Spleen (tissue), 7 donors: ENCODE data around the gene GLRA2.

ENCODE experiments used
- POLR2AphosphoS5 ChIP-seq, 3 donors: sonication (generic); formaldehyde crosslinking; IDR thresholded peaks; one replicate each; pipeline ENCODE4 v1.5.1; 2017; ENCODE audit warnings: antibody characterized with exemption in 3 of 3
- TF ChIP-seq, protein P1 (sequence below), 11 experiments: fragments of 200-600 bp in 7 of 11; fragments of 450-650 bp in 4 of 11; sonication (generic) in 4 of 11; IDR thresholded peaks in 8 of 11; conservative IDR thresholded peaks in 3 of 11; 1 replicate in 7 of 11; 2 replicates in 4 of 11; pipeline versions ENCODE4 v1.4.0 to v1.8.0; 2016 to 2021; ENCODE audit warnings: antibody characterized with exemption in 11 of 11, inconsistent platforms in 4 of 11, mild to moderate bottlenecking in 1 of 11
- donor health status: DM: no; HTN: no; CAD: no; lungs with moderate emphysema.
- donor health status: DM: no; HTN: no; CAD: no.
- donor health status: DM: no; HTN: no; CAD: no.

DNA sequence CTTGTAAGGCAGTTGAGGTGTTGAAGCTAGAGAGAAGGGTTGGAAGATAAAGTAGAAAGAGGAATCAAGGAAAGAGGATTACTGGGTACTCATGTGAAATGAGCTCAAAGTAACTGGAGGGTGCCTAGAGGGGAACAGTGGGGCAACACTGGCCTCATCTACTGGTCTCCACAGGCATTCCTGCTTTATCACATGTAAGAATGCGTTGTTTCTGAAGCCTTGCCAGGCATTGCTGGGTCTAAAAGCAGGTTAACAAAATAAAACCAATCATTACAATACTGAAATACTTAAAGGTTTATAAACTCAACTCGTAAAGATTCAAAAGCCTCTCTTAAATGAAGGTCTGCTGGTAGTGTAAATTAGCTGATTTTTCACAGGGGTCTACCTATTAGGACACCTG, 247.6 kb downstream of the GLRA2 start:
- TF ChIP-seq, protein P1, sequence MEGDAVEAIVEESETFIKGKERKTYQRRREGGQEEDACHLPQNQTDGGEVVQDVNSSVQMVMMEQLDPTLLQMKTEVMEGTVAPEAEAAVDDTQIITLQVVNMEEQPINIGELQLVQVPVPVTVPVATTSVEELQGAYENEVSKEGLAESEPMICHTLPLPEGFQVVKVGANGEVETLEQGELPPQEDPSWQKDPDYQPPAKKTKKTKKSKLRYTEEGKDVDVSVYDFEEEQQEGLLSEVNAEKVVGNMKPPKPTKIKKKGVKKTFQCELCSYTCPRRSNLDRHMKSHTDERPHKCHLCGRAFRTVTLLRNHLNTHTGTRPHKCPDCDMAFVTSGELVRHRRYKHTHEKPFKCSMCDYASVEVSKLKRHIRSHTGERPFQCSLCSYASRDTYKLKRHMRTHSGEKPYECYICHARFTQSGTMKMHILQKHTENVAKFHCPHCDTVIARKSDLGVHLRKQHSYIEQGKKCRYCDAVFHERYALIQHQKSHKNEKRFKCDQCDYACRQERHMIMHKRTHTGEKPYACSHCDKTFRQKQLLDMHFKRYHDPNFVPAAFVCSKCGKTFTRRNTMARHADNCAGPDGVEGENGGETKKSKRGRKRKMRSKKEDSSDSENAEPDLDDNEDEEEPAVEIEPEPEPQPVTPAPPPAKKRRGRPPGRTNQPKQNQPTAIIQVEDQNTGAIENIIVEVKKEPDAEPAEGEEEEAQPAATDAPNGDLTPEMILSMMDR (IDR thresholded peaks at IDR 0.05 in 8 of 11, conservative IDR thresholded peaks at IDR 0.05 in 3 of 11), result no peak
- TF ChIP-seq POLR2AphosphoS5 (IDR thresholded peaks at IDR 0.05), result no peak
